Esophagus (tissue), 2 donors: ENCODE measurements around the gene NDUFS7. TPM values are rescaled to one million over a fixed set of nuclear protein-coding genes. Genes with fewer than 3 reads are reported as not detected.

Experiments used
- H3K27ac ChIP-seq, 2 donors: one replicate each; pipeline ENCODE4 v1.5.1; 2013; ENCODE audit warnings: low read depth in 2 of 2, mild to moderate bottlenecking in 2 of 2, inconsistent platforms in 1 of 2, low read length in 1 of 2, moderate library complexity in 1 of 2
- H3K27me3 ChIP-seq, 2 donors: one replicate each; pipeline ENCODE4 v1.6.1; 2013; ENCODE audit warnings: low read length in 2 of 2, control low read depth in 1 of 2, mild to moderate bottlenecking in 1 of 2; ENCODE audit not compliant: insufficient read depth in 2 of 2, control insufficient read depth in 1 of 2
- H3K36me3 ChIP-seq, 2 donors: one replicate each; pipeline ENCODE4 v1.6.1; 2013; ENCODE audit warnings: low read length in 1 of 2; ENCODE audit not compliant: control insufficient read depth in 2 of 2, insufficient read depth in 2 of 2
- H3K4me1 ChIP-seq, 2 donors: one replicate each; pipeline ENCODE4 v1.6.1; 2013; ENCODE audit warnings: low read length in 1 of 2; ENCODE audit not compliant: control insufficient read depth in 2 of 2, insufficient read depth in 2 of 2
- H3K4me3 ChIP-seq, 2 donors: one replicate each; pipeline ENCODE4 v1.5.1; 2013; ENCODE audit warnings: low read length in 2 of 2, mild to moderate bottlenecking in 2 of 2, low read depth in 1 of 2, moderate library complexity in 1 of 2
- H3K9me3 ChIP-seq, 2 donors: one replicate each; pipeline ENCODE4 v1.6.1; 2013; ENCODE audit warnings: mild to moderate bottlenecking in 2 of 2, low read depth in 1 of 2, low read length in 1 of 2, moderate library complexity in 1 of 2; ENCODE audit not compliant: control insufficient read depth in 2 of 2, insufficient read depth in 1 of 2
- WGBS, 2 donors: extraction: QIAGEN DNeasy Blood & Tissue Kit; methylation state at CpG; one replicate each; pipeline ENCODE4 v1.1.7; 2013; 5-methylcytosine and 5-hydroxymethylcytosine counted together
- polyA plus RNA-seq, 2 donors: library from polyadenylated mRNA; stranded (reverse); fragments of 200-250 nt; gene quantifications; one replicate each; pipeline ENCODE4 v1.2.3, GENCODE V29; 2013
- donor health status: healthy with polysubstance abuse.
- donor health status: Bipolar disorder and iron deficiency.

The NDUFS7 gene
- polyA plus RNA-seq, 2 donors: 106 to 160 TPM

- Histone ChIP-seq H3K36me3 (peaks cover 14 to 33% of the 10 kb centered on the region in 2 donors), H3K9me3 (peaks cover 0 to 2% of the 10 kb centered on the region in 2 donors), H3K4me1 (peaks cover 6 to 28% of the 10 kb centered on the region in 2 donors), H3K4me3 (no peak overlapping the region), H3K27ac (no peak overlapping the region), H3K27me3 (no peaks in the 10 kb centered on the region)
- 94% methylated on average over 37 of the region's 37 CpGs for WGBS, 2 donors
These were observed 9.3 kb downstream of the NDUFS7 start for GRCh38 chr19:1392939-1393530.

DNA sequence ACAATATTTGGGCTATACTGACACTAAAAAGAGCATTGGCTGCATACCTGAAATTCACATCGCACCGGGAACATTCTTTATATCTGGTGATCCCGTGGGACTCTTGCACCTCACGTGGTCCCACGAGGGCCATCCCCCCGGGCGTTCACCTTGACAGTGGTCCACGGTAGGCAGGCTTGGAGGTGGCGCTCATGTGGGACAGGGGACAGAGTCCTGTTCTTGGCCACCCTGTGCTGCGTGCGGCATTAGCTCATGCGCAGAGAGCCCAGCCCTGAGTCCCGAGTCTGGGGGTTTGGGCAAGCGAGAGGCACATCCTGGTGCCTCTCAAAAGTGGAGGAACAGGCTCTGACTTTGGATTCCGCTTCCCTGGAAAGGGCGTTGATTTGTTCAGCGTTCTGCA, 10.1 kb downstream of the NDUFS7 start:
- WGBS, 2 donors: 62 to 68% methylated on average over 17 of the region's 17 CpGs
- Histone ChIP-seq H3K4me1 (peaks cover 6 to 28% of the 10 kb centered on the region in 2 donors), H3K27ac (peak overlapping the region; percentile 25 to 79), H3K27me3 (no peaks in the 10 kb centered on the region), H3K36me3 (peaks cover 10 to 26% of the 10 kb centered on the region in 2 donors), H3K9me3 (peaks cover 0 to 2% of the 10 kb centered on the region in 2 donors), H3K4me3 (no peak overlapping the region)

DNA sequence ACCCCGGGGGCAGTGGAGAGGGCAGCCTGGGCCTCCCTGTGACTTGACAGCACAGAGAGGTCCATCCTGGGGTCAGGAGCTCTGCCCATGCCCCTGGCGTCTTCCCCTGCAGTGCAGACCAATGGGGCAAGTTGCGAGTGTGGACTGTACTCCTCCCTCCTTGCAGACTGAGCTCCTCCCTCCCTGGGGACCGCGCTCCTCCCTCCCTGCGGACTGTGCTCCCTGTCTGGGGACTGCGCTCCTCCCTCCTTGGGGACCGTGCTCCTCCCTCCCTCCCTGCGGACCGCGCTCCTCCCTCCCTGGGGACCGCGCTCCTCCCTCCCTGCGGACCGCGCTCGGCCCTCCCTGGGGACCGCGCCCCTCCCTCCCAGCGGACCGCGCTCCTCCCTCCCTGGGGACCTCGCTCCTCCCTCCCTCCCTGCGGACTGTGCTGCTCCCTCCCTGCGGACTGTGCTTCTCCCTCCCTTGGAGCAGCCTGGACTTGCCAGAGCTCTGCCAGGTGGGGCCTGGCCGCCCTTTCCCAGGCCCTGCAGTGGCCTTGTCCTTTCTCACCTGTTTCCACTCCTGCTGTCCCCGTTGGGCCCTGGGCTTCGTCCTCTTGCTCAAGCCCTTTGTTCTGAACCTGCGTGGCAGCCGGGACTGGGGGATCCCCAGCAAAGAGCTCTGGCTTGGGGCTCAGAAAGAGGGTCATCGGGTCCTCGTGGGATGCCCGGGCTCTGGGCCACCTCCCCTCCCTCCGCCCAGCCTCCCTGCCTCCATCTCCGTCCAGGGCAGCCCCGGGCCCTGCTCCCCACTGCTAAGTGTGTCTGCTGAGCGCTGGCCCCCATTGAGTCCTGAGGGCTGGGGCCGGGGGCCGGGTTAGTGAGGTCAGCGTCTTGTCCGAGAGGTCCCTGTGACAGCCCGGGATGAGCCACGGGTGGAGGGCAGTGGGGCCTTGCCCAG, 10.8 kb downstream of the NDUFS7 start:
- H3K4me1 ChIP-seq: peaks cover 6 to 28% of the 10 kb centered on the region in 2 donors
- peaks cover 5 to 19% of the 10 kb centered on the region in 2 donors for H3K36me3 ChIP-seq
- WGBS, 2 donors: 43 to 48% methylated on average over 38 to 43 of the region's 43 CpGs
- H3K4me3 ChIP-seq: no peak overlapping the region
- H3K27me3 ChIP-seq: no peaks in the 10 kb centered on the region
- no peaks in the 10 kb centered on the region for H3K9me3 ChIP-seq
- H3K27ac ChIP-seq: peak overlapping the region in 1 of 2 donors; percentile 13

DNA sequence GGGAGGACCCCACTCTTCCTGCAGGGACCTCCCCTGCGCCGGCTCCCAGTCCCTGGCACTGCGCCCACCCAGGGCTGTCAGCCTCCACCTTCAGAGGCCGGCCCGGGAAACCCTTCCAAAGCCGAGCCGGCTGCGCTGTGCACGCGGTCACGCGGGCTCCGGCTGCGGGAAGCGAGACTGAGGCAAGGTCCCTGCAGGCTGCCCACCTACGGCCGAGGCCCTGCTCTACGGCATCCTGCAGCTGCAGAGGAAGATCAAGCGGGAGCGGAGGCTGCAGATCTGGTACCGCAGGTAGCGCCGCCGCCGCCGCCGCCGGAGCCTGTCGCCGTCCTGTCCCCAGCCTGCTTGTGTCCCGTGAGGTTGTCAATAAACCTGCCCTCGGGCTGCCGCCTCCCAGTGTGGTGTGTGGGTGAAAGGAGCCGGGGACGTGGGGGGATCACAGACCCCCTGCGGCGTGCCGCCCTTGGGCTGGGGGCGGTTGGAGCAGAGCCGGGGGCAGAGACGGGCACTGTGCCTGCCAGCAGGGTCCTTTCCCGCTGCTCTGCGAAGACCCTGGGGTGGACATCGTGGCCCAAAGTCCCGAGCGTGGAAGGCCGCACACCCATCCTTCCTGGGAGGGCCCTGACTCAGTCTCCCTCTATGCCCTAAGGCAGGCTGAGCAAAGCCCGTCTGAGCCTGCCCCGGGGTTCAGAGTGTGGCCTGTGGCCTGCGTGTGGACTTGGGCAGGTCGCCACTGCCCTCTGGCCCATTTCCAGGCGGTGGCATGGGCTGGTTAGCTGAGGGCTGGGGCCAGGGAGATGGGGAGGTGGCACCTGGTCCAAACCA, 11.7 kb downstream of the NDUFS7 start:
- Histone ChIP-seq H3K36me3 (peaks cover 4 to 14% of the 10 kb centered on the region in 2 donors), H3K4me1 (peaks cover 6 to 28% of the 10 kb centered on the region in 2 donors), H3K4me3 (no peak overlapping the region), H3K9me3 (no peaks in the 10 kb centered on the region), H3K27ac (no peak overlapping the region), H3K27me3 (no peaks in the 10 kb centered on the region)
- WGBS, 2 donors: 50 to 52% methylated on average over 52 of the region's 52 CpGs

- Histone ChIP-seq H3K27me3 (no peaks in the 10 kb centered on the region), H3K4me1 (peaks cover 10 to 28% of the 10 kb centered on the region in 2 donors), H3K9me3 (no peaks in the 10 kb centered on the region), H3K4me3 (no peak overlapping the region), H3K36me3 (peaks cover under 1 to 7% of the 10 kb centered on the region in 2 donors), H3K27ac (no peak overlapping the region)
- 35 to 39% methylated on average over 23 to 25 of the region's 25 CpGs for WGBS, 2 donors
These were observed 12.5 kb downstream of the NDUFS7 start for GRCh38 chr19:1396019-1396767.

DNA sequence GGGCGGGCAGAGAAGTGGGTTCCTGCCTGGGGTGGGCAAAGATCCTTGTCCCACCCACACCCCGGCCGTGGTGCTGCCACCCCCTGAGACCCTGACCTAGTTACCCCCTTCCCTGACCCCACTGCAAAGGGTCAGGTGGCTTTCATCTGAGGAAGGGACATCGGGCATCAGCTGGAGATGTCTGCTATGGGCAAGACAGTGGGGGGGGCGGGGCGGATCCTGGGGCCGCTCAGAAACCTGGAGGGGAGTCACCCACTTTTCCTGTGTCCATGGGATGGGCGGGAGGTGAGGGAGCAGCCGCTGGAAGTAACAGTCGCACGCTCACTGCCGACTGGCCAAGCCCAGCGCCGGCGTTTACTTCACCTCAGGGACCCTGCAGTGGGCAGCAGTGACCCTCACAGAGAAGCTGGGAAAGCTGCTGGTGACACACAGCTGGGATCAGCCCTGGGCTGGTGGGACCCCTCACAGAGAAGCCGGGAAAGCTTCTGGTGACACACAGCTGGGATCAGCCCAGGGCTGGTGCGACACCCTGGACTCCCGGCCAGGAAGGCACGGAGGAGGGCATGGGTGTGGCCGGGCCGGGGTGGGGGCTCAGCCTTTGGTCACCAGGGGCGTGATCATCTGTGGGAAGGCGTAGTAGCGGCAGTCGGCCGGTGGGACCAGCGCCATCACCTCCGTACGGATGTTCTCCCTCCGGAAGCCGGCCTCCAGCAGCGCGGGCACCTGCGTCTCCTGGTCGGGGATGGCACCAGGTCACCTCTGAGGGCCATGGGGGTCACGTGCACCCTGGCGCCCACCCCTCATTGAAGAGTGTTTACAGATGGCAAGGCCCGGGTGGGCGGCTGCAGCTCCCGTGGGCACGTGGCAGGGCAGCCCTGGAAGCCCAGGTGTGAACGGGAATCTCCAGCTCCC, 13.3 kb downstream of the NDUFS7 start:
- peaks cover 0 to 7% of the 10 kb centered on the region in 2 donors for H3K36me3 ChIP-seq
- H3K27me3 ChIP-seq: no peaks in the 10 kb centered on the region
- H3K4me3 ChIP-seq: no peak overlapping the region
- WGBS, 2 donors: 60 to 70% methylated on average over 40 to 42 of the region's 42 CpGs
- no peaks in the 10 kb centered on the region for H3K9me3 ChIP-seq
- no peak overlapping the region for H3K27ac ChIP-seq
- H3K4me1 ChIP-seq: peaks cover 14 to 28% of the 10 kb centered on the region in 2 donors

- no peak overlapping the region for H3K27ac ChIP-seq
- H3K4me1 ChIP-seq: peaks cover 14 to 31% of the 10 kb centered on the region in 2 donors
- 86 to 90% methylated on average over 9 of the region's 9 CpGs for WGBS, 2 donors
- H3K4me3 ChIP-seq: no peak overlapping the region
- H3K9me3 ChIP-seq: no peaks in the 10 kb centered on the region
- H3K27me3 ChIP-seq: no peaks in the 10 kb centered on the region
- peaks cover 0 to 7% of the 10 kb centered on the region in 2 donors for H3K36me3 ChIP-seq
These were observed 14.1 kb downstream of the NDUFS7 start for GRCh38 chr19:1397838-1398237.

DNA sequence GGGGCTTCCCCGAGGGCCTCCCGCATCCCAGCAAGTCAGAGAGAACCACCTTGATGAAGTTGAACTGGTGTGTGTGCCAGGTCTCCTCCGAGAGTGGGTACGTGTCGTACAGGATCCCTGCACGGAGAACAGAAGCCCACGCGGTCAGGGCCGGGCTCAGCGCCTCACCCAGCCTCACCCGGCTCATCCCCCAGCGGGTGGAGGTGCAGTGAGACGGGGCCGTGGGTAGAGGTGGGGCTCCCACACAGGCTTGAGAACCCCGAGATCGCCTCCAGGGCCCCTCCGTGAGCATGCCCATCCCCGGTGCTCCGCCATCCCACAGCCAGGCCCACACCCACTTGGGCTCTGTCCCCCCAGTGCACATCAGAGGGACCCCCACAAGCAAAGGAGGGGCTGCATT, 15.4 kb downstream of the NDUFS7 start:
- no peaks in the 10 kb centered on the region for H3K9me3 ChIP-seq
- peaks cover 14 to 27% of the 10 kb centered on the region in 2 donors for H3K4me1 ChIP-seq
- WGBS, 2 donors: 81 to 82% methylated on average over 15 to 19 of the region's 19 CpGs
- no peak overlapping the region for H3K4me3 ChIP-seq
- no peaks in the 10 kb centered on the region for H3K27me3 ChIP-seq
- H3K27ac ChIP-seq: no peak overlapping the region
- no peaks in the 10 kb centered on the region for H3K36me3 ChIP-seq
